GM12878 (cell line): ENCODE data around the gene FCHSD2. TPM values are rescaled to one million over a fixed set of nuclear protein-coding genes. Genes with fewer than 3 reads are reported as not detected.

Source experiments
- BACH1 ChIP-seq: fragments of 450-650 bp; IDR thresholded peaks from 2 replicates; pipeline ENCODE4 v1.6.1; 2017; ENCODE audit warnings: mild to moderate bottlenecking, borderline replicate concordance
- BHLHE40 ChIP-seq, 2 experiments: fragments of 450-650 bp in 1 of 2; IDR thresholded peaks; 2 replicates each; pipeline ENCODE4 v1.6.1; 2011 to 2017; ENCODE audit warnings: low read depth in 2 of 2, borderline replicate concordance in 1 of 2, improper control_type of control experiment in 1 of 2, low read length in 1 of 2, mild to moderate bottlenecking in 1 of 2
- CREM ChIP-seq: IDR thresholded peaks from 2 replicates; pipeline ENCODE4 v1.6.1; 2014; ENCODE audit warnings: antibody characterized with exemption, low read depth
- HDGF ChIP-seq: fragments of 450-650 bp; IDR thresholded peaks from 2 replicates; pipeline ENCODE4 v1.6.1; 2016; ENCODE audit warnings: antibody characterized with exemption
- KDM1A ChIP-seq: fragments of 200-600 bp; sonication (generic); IDR thresholded peaks from 2 replicates; pipeline ENCODE4 v1.6.1; 2016; ENCODE audit warnings: borderline replicate concordance
- MEF2A ChIP-seq: IDR thresholded peaks from 2 replicates; pipeline ENCODE4 v1.6.1; 2011; ENCODE audit warnings: low read depth, mild to moderate bottlenecking, low read length, moderate library complexity; ENCODE audit not compliant: insufficient read depth
- NR2F1 ChIP-seq: fragments of 450-650 bp; conservative IDR thresholded peaks from 2 replicates; pipeline ENCODE4 v1.6.1; 2017; ENCODE audit warnings: mild to moderate bottlenecking
- POLR2A ChIP-seq: IDR thresholded peaks from 2 replicates; pipeline ENCODE4 v1.6.1; 2011; ENCODE audit warnings: low read depth, mild to moderate bottlenecking, low read length
- POU2F2 ChIP-seq: IDR thresholded peaks from 3 replicates; pipeline ENCODE4 v1.6.1; 2011; ENCODE audit warnings: low read depth, mild to moderate bottlenecking, low read length, borderline replicate concordance
- RFX5 ChIP-seq: IDR thresholded peaks from 2 replicates; pipeline ENCODE4 v1.6.1; 2011; ENCODE audit warnings: low read depth, low read length, improper control_type of control experiment
- TBL1XR1 ChIP-seq: IDR thresholded peaks from 2 replicates; pipeline ENCODE4 v1.6.1; 2012; ENCODE audit warnings: low read depth, low read length, improper control_type of control experiment
- ZNF274 ChIP-seq: IDR thresholded peaks from one replicate; pipeline ENCODE4 v1.8.0; 2011; ENCODE audit not compliant: insufficient read length, insufficient read depth
- polyA plus RNA-seq, 11 experiments: library from polyadenylated mRNA; depleted of rRNA in 4 of 11; unstranded in 6 of 11; stranded (reverse) in 5 of 11; fragments of >200 nt; fragmentation: Nextera tagmentation in 4 of 11; fragmentation: Illumina TruSeq in 1 of 11; extraction: Ambion mirVana in 4 of 11; extraction: Trizol in 1 of 11; gene quantifications; 1 replicate in 1 of 11; 2 replicates in 10 of 11; pipeline versions ENCODE4 v1.2.1 to v1.2.3, GENCODE V29; 2011 to 2016; ENCODE audit warnings: inconsistent platforms in 2 of 11, missing spikeins in 2 of 11, low read depth in 1 of 11
- total RNA-seq, 4 experiments: library from RNA; depleted of rRNA in 3 of 4; stranded (reverse); fragments of >200 nt in 3 of 4; fragmentation: Illumina TruSeq in 1 of 4; extraction: Trizol in 1 of 4; gene quantifications; 2 replicates each; pipeline versions ENCODE4 v1.2.1 to v1.2.3, GENCODE V29; 2013 to 2021
- TF ChIP-seq, protein P1 (sequence below): fragments of 450-650 bp; IDR thresholded peaks from 2 replicates; pipeline ENCODE4 v1.6.1; 2017; ENCODE audit warnings: mild to moderate bottlenecking, moderate library complexity
- TF ChIP-seq, protein P2 (sequence below): fragments of 450-650 bp; IDR thresholded peaks from 2 replicates; pipeline ENCODE4 v1.6.1; 2016; ENCODE audit warnings: mild to moderate bottlenecking
- TF ChIP-seq, protein P3 (sequence below): fragments of 150-350 bp; IDR thresholded peaks from 2 replicates; pipeline ENCODE4 v1.6.1; 2014; ENCODE audit warnings: mild to moderate bottlenecking, low read depth, low read length
- TF ChIP-seq, protein P4 (sequence below): fragments of 450-650 bp; IDR thresholded peaks from 2 replicates; pipeline ENCODE4 v1.6.1; 2018; ENCODE audit warnings: borderline replicate concordance, mild to moderate bottlenecking; ENCODE audit not compliant: partially characterized antibody
- TF ChIP-seq, protein P5 (sequence below): IDR thresholded peaks from 2 replicates; pipeline ENCODE4 v1.6.1; 2011; ENCODE audit warnings: mild to moderate bottlenecking, low read depth, low read length, moderate library complexity; ENCODE audit not compliant: insufficient replicate concordance
- TF ChIP-seq, protein P6 (sequence below): IDR thresholded peaks from 2 replicates; pipeline ENCODE4 v1.6.1; 2011; ENCODE audit warnings: low read depth, low read length, improper control_type of control experiment, borderline replicate concordance

FCHSD2 gene
- total and polyA plus RNA-seq, 10 of the 15 experiments (the other 5 are each of a cell fraction or from before 2014, with no cell fraction given), result 13.2 to 89.8 (median 47.8) TPM

DNA sequence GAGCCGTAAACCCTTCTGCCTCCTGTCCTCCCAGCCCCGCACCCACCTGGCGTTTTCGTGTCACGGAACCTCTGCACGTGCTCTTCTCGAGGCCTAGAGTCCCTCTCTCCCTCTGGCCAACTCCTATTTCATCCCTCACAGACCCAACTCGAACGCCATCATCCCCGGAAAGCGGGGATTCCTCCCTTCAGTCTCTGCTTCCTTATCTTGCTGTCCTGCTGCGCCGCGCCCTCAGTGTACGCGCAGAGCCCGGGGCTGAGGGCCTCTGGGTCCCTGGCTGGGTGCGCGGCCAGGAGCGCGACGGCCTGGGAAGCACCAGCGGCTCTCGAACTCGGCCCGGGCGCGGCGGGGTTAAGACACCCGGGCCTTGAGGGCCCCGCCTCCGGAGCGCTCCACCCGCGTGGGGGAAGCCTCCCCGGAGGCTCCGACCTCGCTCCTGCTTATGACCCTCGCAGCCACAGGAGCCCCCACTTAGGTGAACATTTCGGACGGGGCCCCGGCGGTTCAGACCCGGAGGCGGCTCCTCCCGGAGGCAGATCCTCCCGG, 328.3 kb downstream of the FCHSD2 start (continued):
- TF ChIP-seq, protein P1, sequence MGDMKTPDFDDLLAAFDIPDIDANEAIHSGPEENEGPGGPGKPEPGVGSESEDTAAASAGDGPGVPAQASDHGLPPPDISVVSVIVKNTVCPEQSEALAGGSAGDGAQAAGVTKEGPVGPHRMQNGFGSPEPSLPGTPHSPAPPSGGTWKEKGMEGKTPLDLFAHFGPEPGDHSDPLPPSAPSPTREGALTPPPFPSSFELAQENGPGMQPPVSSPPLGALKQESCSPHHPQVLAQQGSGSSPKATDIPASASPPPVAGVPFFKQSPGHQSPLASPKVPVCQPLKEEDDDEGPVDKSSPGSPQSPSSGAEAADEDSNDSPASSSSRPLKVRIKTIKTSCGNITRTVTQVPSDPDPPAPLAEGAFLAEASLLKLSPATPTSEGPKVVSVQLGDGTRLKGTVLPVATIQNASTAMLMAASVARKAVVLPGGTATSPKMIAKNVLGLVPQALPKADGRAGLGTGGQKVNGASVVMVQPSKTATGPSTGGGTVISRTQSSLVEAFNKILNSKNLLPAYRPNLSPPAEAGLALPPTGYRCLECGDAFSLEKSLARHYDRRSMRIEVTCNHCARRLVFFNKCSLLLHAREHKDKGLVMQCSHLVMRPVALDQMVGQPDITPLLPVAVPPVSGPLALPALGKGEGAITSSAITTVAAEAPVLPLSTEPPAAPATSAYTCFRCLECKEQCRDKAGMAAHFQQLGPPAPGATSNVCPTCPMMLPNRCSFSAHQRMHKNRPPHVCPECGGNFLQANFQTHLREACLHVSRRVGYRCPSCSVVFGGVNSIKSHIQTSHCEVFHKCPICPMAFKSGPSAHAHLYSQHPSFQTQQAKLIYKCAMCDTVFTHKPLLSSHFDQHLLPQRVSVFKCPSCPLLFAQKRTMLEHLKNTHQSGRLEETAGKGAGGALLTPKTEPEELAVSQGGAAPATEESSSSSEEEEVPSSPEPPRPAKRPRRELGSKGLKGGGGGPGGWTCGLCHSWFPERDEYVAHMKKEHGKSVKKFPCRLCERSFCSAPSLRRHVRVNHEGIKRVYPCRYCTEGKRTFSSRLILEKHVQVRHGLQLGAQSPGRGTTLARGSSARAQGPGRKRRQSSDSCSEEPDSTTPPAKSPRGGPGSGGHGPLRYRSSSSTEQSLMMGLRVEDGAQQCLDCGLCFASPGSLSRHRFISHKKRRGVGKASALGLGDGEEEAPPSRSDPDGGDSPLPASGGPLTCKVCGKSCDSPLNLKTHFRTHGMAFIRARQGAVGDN, result peak; percentile 82
- TF ChIP-seq KDM1A (no peak), RFX5 (0 out of 2 replicates have a peak, but pooled peaks have one; percentile 7), BACH1 (peak; percentile 83), HDGF (no peak), CREM (peak; percentile 9; the same call in 1 of the 2 replicates), POU2F2 (peak; percentile 94), POLR2A (peak; percentile 94), ZNF274 (no peak), NR2F1 (peak; percentile 79), TBL1XR1 (0 out of 2 replicates have a peak, but pooled peaks have one; percentile 26), BHLHE40 (IDR thresholded peaks at IDR 0.05; ENCODE audit: borderline replicate concordance in 1 of 2, low read depth in 2 of 2, low read length in 1 of 2) (peak; percentile 97 to 99), MEF2A (0 out of 2 replicates have a peak, but pooled peaks have one; percentile 32)
- TF ChIP-seq, protein P2, sequence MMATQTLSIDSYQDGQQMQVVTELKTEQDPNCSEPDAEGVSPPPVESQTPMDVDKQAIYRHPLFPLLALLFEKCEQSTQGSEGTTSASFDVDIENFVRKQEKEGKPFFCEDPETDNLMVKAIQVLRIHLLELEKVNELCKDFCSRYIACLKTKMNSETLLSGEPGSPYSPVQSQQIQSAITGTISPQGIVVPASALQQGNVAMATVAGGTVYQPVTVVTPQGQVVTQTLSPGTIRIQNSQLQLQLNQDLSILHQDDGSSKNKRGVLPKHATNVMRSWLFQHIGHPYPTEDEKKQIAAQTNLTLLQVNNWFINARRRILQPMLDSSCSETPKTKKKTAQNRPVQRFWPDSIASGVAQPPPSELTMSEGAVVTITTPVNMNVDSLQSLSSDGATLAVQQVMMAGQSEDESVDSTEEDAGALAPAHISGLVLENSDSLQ, result no peak
- TF ChIP-seq, protein P3, sequence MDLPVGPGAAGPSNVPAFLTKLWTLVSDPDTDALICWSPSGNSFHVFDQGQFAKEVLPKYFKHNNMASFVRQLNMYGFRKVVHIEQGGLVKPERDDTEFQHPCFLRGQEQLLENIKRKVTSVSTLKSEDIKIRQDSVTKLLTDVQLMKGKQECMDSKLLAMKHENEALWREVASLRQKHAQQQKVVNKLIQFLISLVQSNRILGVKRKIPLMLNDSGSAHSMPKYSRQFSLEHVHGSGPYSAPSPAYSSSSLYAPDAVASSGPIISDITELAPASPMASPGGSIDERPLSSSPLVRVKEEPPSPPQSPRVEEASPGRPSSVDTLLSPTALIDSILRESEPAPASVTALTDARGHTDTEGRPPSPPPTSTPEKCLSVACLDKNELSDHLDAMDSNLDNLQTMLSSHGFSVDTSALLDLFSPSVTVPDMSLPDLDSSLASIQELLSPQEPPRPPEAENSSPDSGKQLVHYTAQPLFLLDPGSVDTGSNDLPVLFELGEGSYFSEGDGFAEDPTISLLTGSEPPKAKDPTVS, result no peak
- TF ChIP-seq, protein P4, sequence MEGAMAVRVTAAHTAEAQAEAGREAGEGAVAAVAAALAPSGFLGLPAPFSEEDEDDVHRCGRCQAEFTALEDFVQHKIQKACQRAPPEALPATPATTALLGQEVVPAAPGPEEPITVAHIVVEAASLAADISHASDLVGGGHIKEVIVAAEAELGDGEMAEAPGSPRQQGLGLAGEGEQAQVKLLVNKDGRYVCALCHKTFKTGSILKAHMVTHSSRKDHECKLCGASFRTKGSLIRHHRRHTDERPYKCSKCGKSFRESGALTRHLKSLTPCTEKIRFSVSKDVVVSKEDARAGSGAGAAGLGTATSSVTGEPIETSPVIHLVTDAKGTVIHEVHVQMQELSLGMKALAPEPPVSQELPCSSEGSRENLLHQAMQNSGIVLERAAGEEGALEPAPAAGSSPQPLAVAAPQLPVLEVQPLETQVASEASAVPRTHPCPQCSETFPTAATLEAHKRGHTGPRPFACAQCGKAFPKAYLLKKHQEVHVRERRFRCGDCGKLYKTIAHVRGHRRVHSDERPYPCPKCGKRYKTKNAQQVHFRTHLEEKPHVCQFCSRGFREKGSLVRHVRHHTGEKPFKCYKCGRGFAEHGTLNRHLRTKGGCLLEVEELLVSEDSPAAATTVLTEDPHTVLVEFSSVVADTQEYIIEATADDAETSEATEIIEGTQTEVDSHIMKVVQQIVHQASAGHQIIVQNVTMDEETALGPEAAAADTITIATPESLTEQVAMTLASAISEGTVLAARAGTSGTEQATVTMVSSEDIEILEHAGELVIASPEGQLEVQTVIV, result peak; percentile 52
- TF ChIP-seq, protein P5, sequence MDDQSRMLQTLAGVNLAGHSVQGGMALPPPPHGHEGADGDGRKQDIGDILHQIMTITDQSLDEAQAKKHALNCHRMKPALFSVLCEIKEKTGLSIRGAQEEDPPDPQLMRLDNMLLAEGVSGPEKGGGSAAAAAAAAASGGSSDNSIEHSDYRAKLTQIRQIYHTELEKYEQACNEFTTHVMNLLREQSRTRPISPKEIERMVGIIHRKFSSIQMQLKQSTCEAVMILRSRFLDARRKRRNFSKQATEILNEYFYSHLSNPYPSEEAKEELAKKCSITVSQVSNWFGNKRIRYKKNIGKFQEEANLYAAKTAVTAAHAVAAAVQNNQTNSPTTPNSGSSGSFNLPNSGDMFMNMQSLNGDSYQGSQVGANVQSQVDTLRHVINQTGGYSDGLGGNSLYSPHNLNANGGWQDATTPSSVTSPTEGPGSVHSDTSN, result no peak
- TF ChIP-seq, protein P6, sequence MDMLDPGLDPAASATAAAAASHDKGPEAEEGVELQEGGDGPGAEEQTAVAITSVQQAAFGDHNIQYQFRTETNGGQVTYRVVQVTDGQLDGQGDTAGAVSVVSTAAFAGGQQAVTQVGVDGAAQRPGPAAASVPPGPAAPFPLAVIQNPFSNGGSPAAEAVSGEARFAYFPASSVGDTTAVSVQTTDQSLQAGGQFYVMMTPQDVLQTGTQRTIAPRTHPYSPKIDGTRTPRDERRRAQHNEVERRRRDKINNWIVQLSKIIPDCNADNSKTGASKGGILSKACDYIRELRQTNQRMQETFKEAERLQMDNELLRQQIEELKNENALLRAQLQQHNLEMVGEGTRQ, result no peak
